WERI-Rb-1 (cell line): ENCODE data around the gene CELF2.

Source experiments
- DNase-seq: peaks from one replicate; pipeline ENCODE4 v3.0.0-alpha.2; 2020
- H3K27ac ChIP-seq: fragments of 250-450 bp; sonication (Bioruptor Pico); 2 replicates; pipeline ENCODE4 v1.5.1; 2020; ENCODE audit warnings: mild to moderate bottlenecking, moderate library complexity
- H3K27me3 ChIP-seq: fragments of 250-450 bp; sonication (Bioruptor Pico); 2 replicates; pipeline ENCODE4 v1.5.1; 2021; ENCODE audit warnings: mild to moderate bottlenecking, low read depth, moderate library complexity; ENCODE audit not compliant: insufficient read depth, severe bottlenecking
- H3K36me3 ChIP-seq: fragments of 250-450 bp; sonication (Bioruptor Pico); 2 replicates; pipeline ENCODE4 v1.5.1; 2020; ENCODE audit warnings: mild to moderate bottlenecking, moderate library complexity
- H3K4me3 ChIP-seq: 2 replicates; pipeline ENCODE4 v1.5.1; 2011; ENCODE audit warnings: low read depth, mild to moderate bottlenecking, control low read depth, low read length
- H3K9me3 ChIP-seq: fragments of 250-450 bp; sonication (Bioruptor Pico); 2 replicates; pipeline ENCODE4 v1.5.1; 2021; ENCODE audit warnings: mild to moderate bottlenecking, moderate library complexity; ENCODE audit not compliant: severe bottlenecking
- CTCF ChIP-seq: IDR thresholded peaks from 2 replicates; pipeline ENCODE4 v1.5.1; 2011; ENCODE audit warnings: low read depth, mild to moderate bottlenecking, control low read depth, inconsistent platforms, low read length

The CELF2 gene

GRCh38 chr10:11329062-11329673 lies 311.5 kb downstream of the CELF2 start:
- H3K27me3 ChIP-seq, result no peaks in the 10 kb centered on the region
- no peak overlapping the region for H3K27ac ChIP-seq
- no peaks in the 10 kb centered on the region for H3K36me3 ChIP-seq
- H3K9me3 ChIP-seq, result no peaks in the 10 kb centered on the region
- no peak for DNase-seq
- no peak for TF ChIP-seq CTCF
- no peak overlapping the region for H3K4me3 ChIP-seq

- H3K27ac ChIP-seq, result no peak overlapping the region
- H3K27me3 ChIP-seq, result no peaks in the 10 kb centered on the region
- no peak for DNase-seq
- no peaks in the 10 kb centered on the region for H3K36me3 ChIP-seq
- no peak overlapping the region for H3K4me3 ChIP-seq
- TF ChIP-seq CTCF, result no peak
- no peaks in the 10 kb centered on the region for H3K9me3 ChIP-seq
These were observed 312.8 kb downstream of the CELF2 start for GRCh38 chr10:11330383-11331045.

GRCh38 chr10:11331046-11331577 lies 313.4 kb downstream of the CELF2 start:
- Histone ChIP-seq H3K9me3 (no peaks in the 10 kb centered on the region), H3K4me3 (no peak overlapping the region), H3K27ac (no peak overlapping the region), H3K36me3 (no peaks in the 10 kb centered on the region), H3K27me3 (no peaks in the 10 kb centered on the region)
- DNase-seq, result no peak
- TF ChIP-seq CTCF, result no peak

GRCh38 chr10:11331726-11332125 lies 314.1 kb downstream of the CELF2 start:
- H3K27me3 ChIP-seq, result no peaks in the 10 kb centered on the region
- no peaks in the 10 kb centered on the region for H3K9me3 ChIP-seq
- no peaks in the 10 kb centered on the region for H3K36me3 ChIP-seq
- no peak overlapping the region for H3K4me3 ChIP-seq
- H3K27ac ChIP-seq, result no peak overlapping the region
- TF ChIP-seq CTCF, result no peak
- no peak for DNase-seq

GRCh38 chr10:11332846-11333245 lies 315.2 kb downstream of the CELF2 start:
- no peak overlapping the region for H3K4me3 ChIP-seq
- no peaks in the 10 kb centered on the region for H3K9me3 ChIP-seq
- DNase-seq, result no peak
- H3K27ac ChIP-seq, result no peak overlapping the region
- no peak for TF ChIP-seq CTCF
- no peaks in the 10 kb centered on the region for H3K27me3 ChIP-seq
- H3K36me3 ChIP-seq, result no peaks in the 10 kb centered on the region
